Stimulated activated CD4-positive, alpha-beta T cell treated with anti-CD3 and anti-CD28 coated beads, Interleukin-15, amount 100 ng/mL, for 48 hours (primary cell): ENCODE data around the gene FAM171A2.

Source experiments
- DNase-seq, 2 donors: peaks; one replicate each; pipeline ENCODE4 v3.0.0-alpha.2; 2020; ENCODE audit warnings: low read depth in 2 of 2

Gene FAM171A2

DNA sequence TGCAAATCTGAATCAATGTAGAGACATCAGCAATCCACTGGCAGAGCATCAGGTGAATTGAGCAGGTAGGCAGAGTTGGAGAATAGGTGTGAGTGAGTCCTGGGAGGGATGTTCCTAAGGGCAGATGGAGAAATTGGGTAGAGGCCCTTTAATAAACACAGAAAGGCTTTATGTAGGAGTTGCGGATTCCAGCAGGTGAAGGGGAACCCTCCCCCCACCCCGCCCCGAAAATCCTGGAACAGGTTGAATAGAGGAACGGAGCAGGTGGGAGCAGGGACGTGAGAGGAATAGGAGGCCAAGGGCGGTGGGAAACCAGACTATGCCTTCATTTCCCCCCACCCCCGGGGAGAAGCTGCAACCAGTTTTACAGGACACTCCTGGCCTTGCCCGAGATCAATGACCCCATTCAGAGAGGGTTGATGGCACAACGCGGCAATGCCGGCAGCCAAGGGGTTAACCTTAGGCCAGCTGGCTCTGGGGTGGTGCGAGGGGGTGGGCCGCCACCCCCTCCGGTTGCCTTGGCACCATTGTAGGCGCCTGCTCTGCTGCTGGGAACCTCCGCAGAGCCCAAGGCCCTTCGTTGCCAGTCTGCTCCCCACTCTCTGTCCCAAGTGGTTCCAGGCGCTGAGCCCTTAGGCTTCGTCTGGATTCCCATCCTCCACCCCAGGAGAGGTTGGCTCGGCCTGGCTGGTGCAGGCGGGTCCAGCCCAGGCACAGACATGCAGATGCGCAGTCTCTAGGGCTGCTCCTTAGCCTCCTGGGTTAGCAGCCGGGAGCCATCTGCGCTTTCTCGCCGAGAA, 56.1 kb downstream of the FAM171A2 start:
- no peak for DNase-seq

DNA sequence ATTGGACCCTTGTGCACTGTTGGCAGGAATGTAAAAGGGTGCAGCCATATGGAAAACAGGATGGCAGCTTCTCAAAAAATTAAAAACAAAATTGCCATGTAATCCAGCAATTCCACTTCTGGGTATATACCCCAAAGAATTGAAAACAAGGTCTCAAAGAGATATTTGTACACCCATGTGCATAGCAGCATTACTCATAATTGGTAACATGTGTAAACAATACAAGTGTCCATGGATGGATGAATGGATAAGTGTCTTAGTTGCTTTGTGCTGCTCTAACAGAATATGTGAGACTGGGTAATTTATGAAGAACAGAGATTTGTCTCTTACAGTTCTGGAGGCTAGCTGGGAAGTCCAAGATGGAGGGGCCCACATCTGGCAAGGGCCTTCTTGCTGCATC, 59.0 kb downstream of the FAM171A2 start:
- DNase-seq: no peak
